Osteocyte (in vitro differentiated cells): ENCODE results near the gene PALMD. TPM values are rescaled to one million over a fixed set of nuclear protein-coding genes. Genes with fewer than 3 reads are reported as not detected.

ENCODE experiments used
- DNase-seq: peaks from one replicate; pipeline ENCODE4 v3.0.0; 2021; ENCODE audit warnings: mixed read lengths; ENCODE audit not compliant: unreplicated experiment; ENCODE audit errors: extremely low spot score
- H3K27ac Mint-ChIP-seq: one replicate; pipeline ENCODE4 v1.8.0; 2021; ENCODE audit warnings: mild to moderate bottlenecking, mixed read lengths; ENCODE audit not compliant: unreplicated experiment
- H3K27me3 Mint-ChIP-seq: one replicate; pipeline ENCODE4 v1.8.0; 2021; ENCODE audit warnings: mixed read lengths; ENCODE audit not compliant: unreplicated experiment
- H3K36me3 Mint-ChIP-seq: one replicate; pipeline ENCODE4 v1.8.0; 2021; ENCODE audit warnings: mixed read lengths; ENCODE audit not compliant: unreplicated experiment
- H3K4me1 Mint-ChIP-seq: one replicate; pipeline ENCODE4 v1.8.0; 2021; ENCODE audit warnings: mixed read lengths; ENCODE audit not compliant: unreplicated experiment
- H3K4me3 Mint-ChIP-seq: one replicate; pipeline ENCODE4 v1.8.0; 2021; ENCODE audit warnings: mild to moderate bottlenecking, moderate library complexity, mixed read lengths; ENCODE audit not compliant: unreplicated experiment
- H3K9me3 Mint-ChIP-seq: one replicate; pipeline ENCODE4 v1.8.0; 2021; ENCODE audit warnings: mixed read lengths; ENCODE audit not compliant: unreplicated experiment
- CTCF ChIP-seq: fragments of 200-600 bp; sonication (generic); IDR thresholded peaks from 2 replicates; pipeline ENCODE4 v1.5.0; 2021; ENCODE audit warnings: antibody characterized with exemption, mild to moderate bottlenecking, moderate library complexity
- total RNA-seq: library from RNA; stranded (reverse); gene quantifications from 2 replicates; pipeline ENCODE4 v1.2.1, GENCODE V29; 2021

The PALMD gene
- total RNA-seq, 1 donor from 2014 or later = 7.0 TPM

GRCh38 chr1:99710994-99711393, 65.1 kb downstream of the PALMD start:
- H3K36me3 Mint-ChIP-seq = peaks cover 5% of the 10 kb centered on the region
- no peaks in the 10 kb centered on the region for H3K9me3 Mint-ChIP-seq
- no peak for TF ChIP-seq CTCF
- H3K4me1 Mint-ChIP-seq = no peaks in the 10 kb centered on the region
- no peak for DNase-seq
- H3K27me3 Mint-ChIP-seq = no peaks in the 10 kb centered on the region
- H3K4me3 Mint-ChIP-seq = no peak overlapping the region
- no peak overlapping the region for H3K27ac Mint-ChIP-seq

GRCh38 chr1:99713006-99713405, 67.1 kb downstream of the PALMD start:
- Mint-ChIP-seq H3K27ac (no peak overlapping the region), H3K4me1 (no peaks in the 10 kb centered on the region), H3K36me3 (peaks cover 5% of the 10 kb centered on the region), H3K9me3 (no peaks in the 10 kb centered on the region), H3K4me3 (no peak overlapping the region), H3K27me3 (no peaks in the 10 kb centered on the region)
- no peak for TF ChIP-seq CTCF
- no peak for DNase-seq

- Mint-ChIP-seq H3K4me3 (no peak overlapping the region), H3K27ac (no peak overlapping the region), H3K4me1 (no peaks in the 10 kb centered on the region), H3K36me3 (peaks cover 5% of the 10 kb centered on the region), H3K9me3 (no peaks in the 10 kb centered on the region), H3K27me3 (no peaks in the 10 kb centered on the region)
- no peak for TF ChIP-seq CTCF
- DNase-seq = no peak
These were observed 71.1 kb downstream of the PALMD start for GRCh38 chr1:99717005-99717404.

GRCh38 chr1:99723251-99723650, 77.3 kb downstream of the PALMD start:
- Mint-ChIP-seq H3K36me3 (no peaks in the 10 kb centered on the region), H3K9me3 (no peaks in the 10 kb centered on the region), H3K4me3 (no peak overlapping the region), H3K27me3 (no peaks in the 10 kb centered on the region), H3K27ac (no peak overlapping the region), H3K4me1 (peaks cover 13% of the 10 kb centered on the region)
- no peak for DNase-seq
- TF ChIP-seq CTCF = no peak

GRCh38 chr1:99725996-99726395, 80.1 kb downstream of the PALMD start:
- Mint-ChIP-seq H3K27me3 (no peaks in the 10 kb centered on the region), H3K4me3 (no peak overlapping the region), H3K4me1 (peaks cover 28% of the 10 kb centered on the region), H3K9me3 (no peaks in the 10 kb centered on the region), H3K36me3 (no peaks in the 10 kb centered on the region), H3K27ac (no peak overlapping the region)
- DNase-seq = no peak
- TF ChIP-seq CTCF = no peak
